Activated T-cell treated with anti-CD3 and anti-CD28 coated beads, Interleukin-2, amount 50 U/mL, for 48 hours (primary cell): ENCODE results near the gene CAMTA1.

Experiments
- DNase-seq, 2 experiments: peaks; one replicate each; pipeline ENCODE4 v3.0.0-alpha.2; 2020

Gene CAMTA1

GRCh38 chr1:7473223-7474142 lies 688.2 kb downstream of the CAMTA1 start:
- no peak for DNase-seq

GRCh38 chr1:7474143-7474490 lies 688.9 kb downstream of the CAMTA1 start:
- no peak for DNase-seq

GRCh38 chr1:7474786-7475502 lies 689.7 kb downstream of the CAMTA1 start:
- no peak for DNase-seq

GRCh38 chr1:7475691-7476090 lies 690.4 kb downstream of the CAMTA1 start:
- no peak for DNase-seq

GRCh38 chr1:7476402-7476801 lies 691.1 kb downstream of the CAMTA1 start:
- no peak for DNase-seq

- no peak for DNase-seq
These were observed 691.8 kb downstream of the CAMTA1 start for GRCh38 chr1:7476861-7477547.

GRCh38 chr1:7477593-7477992 lies 692.3 kb downstream of the CAMTA1 start:
- DNase-seq: no peak

GRCh38 chr1:7478142-7478790 lies 693.0 kb downstream of the CAMTA1 start:
- no peak for DNase-seq

GRCh38 chr1:7478809-7479499 lies 693.7 kb downstream of the CAMTA1 start:
- peak; percentile 21 to 29 for DNase-seq

- DNase-seq: no peak
These were observed 694.3 kb downstream of the CAMTA1 start for GRCh38 chr1:7479571-7479970.

- DNase-seq: no peak
These were observed 695.9 kb downstream of the CAMTA1 start for GRCh38 chr1:7481194-7481593.

- DNase-seq: no peak
These were observed 696.8 kb downstream of the CAMTA1 start for GRCh38 chr1:7482077-7482476.

- no peak for DNase-seq
These were observed 697.7 kb downstream of the CAMTA1 start for GRCh38 chr1:7482772-7483495.

- no peak for DNase-seq
These were observed 698.6 kb downstream of the CAMTA1 start for GRCh38 chr1:7483634-7484383.

- DNase-seq: no peak
These were observed 700.0 kb downstream of the CAMTA1 start for GRCh38 chr1:7485086-7485780.

- no peak for DNase-seq
These were observed 700.6 kb downstream of the CAMTA1 start for GRCh38 chr1:7485826-7486225.

GRCh38 chr1:7487766-7488474 lies 702.7 kb downstream of the CAMTA1 start:
- DNase-seq: no peak

- DNase-seq: no peak
These were observed 703.2 kb downstream of the CAMTA1 start for GRCh38 chr1:7488475-7488842.

GRCh38 chr1:7489586-7489985 lies 704.3 kb downstream of the CAMTA1 start:
- no peak for DNase-seq

GRCh38 chr1:7490576-7490975 lies 705.3 kb downstream of the CAMTA1 start:
- no peak for DNase-seq
